ENCODE measurements around the gene BOLA2.
"Not testable (repeated sequence)": the region's sequence is repeated elsewhere in the genome, so short reads cannot be mapped to it uniquely, and the experiment has no call there.

DNA sequence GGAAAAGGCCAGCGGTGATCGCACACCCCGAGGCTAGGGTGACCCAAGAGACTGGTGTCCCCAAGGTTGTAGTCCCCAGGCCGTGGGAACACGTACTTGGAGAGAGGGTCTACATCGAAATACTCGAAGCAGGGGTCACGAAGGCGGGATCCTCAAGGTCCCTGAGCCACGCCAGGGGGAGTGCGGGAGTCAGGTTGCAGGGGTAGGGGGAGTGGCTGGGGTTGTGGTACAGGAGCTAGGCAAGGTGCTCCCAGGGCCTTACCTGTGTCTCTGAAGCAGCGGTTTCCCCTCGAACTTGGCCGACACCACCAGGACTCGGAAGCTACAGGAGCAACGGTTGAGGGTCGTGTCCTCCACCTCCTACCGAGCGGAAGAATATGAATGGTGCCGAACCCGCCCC lies 397 bp downstream of the BOLA2 start:
- TF ChIP-seq, protein P1, sequence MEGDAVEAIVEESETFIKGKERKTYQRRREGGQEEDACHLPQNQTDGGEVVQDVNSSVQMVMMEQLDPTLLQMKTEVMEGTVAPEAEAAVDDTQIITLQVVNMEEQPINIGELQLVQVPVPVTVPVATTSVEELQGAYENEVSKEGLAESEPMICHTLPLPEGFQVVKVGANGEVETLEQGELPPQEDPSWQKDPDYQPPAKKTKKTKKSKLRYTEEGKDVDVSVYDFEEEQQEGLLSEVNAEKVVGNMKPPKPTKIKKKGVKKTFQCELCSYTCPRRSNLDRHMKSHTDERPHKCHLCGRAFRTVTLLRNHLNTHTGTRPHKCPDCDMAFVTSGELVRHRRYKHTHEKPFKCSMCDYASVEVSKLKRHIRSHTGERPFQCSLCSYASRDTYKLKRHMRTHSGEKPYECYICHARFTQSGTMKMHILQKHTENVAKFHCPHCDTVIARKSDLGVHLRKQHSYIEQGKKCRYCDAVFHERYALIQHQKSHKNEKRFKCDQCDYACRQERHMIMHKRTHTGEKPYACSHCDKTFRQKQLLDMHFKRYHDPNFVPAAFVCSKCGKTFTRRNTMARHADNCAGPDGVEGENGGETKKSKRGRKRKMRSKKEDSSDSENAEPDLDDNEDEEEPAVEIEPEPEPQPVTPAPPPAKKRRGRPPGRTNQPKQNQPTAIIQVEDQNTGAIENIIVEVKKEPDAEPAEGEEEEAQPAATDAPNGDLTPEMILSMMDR (IDR thresholded peaks at IDR 0.05), result not testable (repeated sequence)
- TF ChIP-seq EZH2phosphoT487, EZH2 (IDR thresholded peaks at IDR 0.05): not testable (repeated sequence)
